Caco-2 (cell line): ENCODE results near the gene TSTD2. TPM values are rescaled to one million over a fixed set of nuclear protein-coding genes. Genes with fewer than 3 reads are reported as not detected.

Source experiments
- BruUV-seq: library from RNA; stranded (reverse); fragments of 400-500 nt; replicated peaks from 2 replicates; lab custom pipeline; 2021; lab: Mats Ljungman, UMichigan
- CTCF ChIA-PET: fragments of 300-600 bp; sonication (Branson Sonifier 250); formaldehyde crosslinking; loops from one replicate; lab custom pipeline; 2022; ENCODE audit warnings: antibody characterized with exemption; lab: Charles Lee
- POLR2A ChIA-PET: fragments of 300-600 bp; sonication (Branson Sonifier 250); formaldehyde crosslinking; loops from one replicate; lab custom pipeline; 2022; ENCODE audit warnings: antibody characterized with exemption; lab: Charles Lee
- DNase-seq, 2 experiments: peaks; one replicate each; pipeline versions ENCODE4 v3.0.0 to v3.0.0-alpha.2; 2020 to 2022
- H3K27me3 ChIP-seq: replicated peaks from 2 replicates; pipeline ENCODE4 v1.6.0; 2011; ENCODE audit warnings: low read length; ENCODE audit not compliant: control insufficient read depth, insufficient read depth
- H3K36me3 ChIP-seq: 2 replicates; pipeline ENCODE4 v1.5.1; 2011; ENCODE audit warnings: low read length; ENCODE audit not compliant: control insufficient read depth, insufficient read depth
- H3K4me1 ChIP-seq: fragments of 250-450 bp; sonication (Bioruptor Pico); 2 replicates; pipeline ENCODE4 v1.5.1; 2020; ENCODE audit warnings: mild to moderate bottlenecking
- H3K4me3 ChIP-seq: 2 replicates; pipeline ENCODE4 v1.5.1; 2011; ENCODE audit warnings: low read depth, mild to moderate bottlenecking, control low read depth, low read length
- H3K9me3 ChIP-seq: fragments of 250-450 bp; sonication (Bioruptor Pico); 2 replicates; pipeline ENCODE4 v1.5.1; 2020; ENCODE audit warnings: mild to moderate bottlenecking, moderate library complexity
- H3K27ac Mint-ChIP-seq: one replicate; pipeline ENCODE4 v1.8.0; 2022; ENCODE audit warnings: mixed read lengths; ENCODE audit not compliant: unreplicated experiment
- H3K27me3 Mint-ChIP-seq: one replicate; pipeline ENCODE4 v1.8.0; 2022; ENCODE audit warnings: mixed read lengths; ENCODE audit not compliant: insufficient read depth, unreplicated experiment
- H3K36me3 Mint-ChIP-seq: one replicate; pipeline ENCODE4 v1.8.0; 2022; ENCODE audit warnings: mild to moderate bottlenecking, mixed read lengths; ENCODE audit not compliant: insufficient read depth, unreplicated experiment
- H3K4me1 Mint-ChIP-seq: one replicate; pipeline ENCODE4 v1.8.0; 2022; ENCODE audit warnings: low read depth, mixed read lengths; ENCODE audit not compliant: unreplicated experiment
- H3K4me3 Mint-ChIP-seq: one replicate; pipeline ENCODE4 v1.8.0; 2022; ENCODE audit warnings: mild to moderate bottlenecking, moderate library complexity, mixed read lengths; ENCODE audit not compliant: unreplicated experiment
- H3K9me3 Mint-ChIP-seq: one replicate; pipeline ENCODE4 v1.8.0; 2022; ENCODE audit warnings: mixed read lengths; ENCODE audit not compliant: unreplicated experiment
- CTCF ChIP-seq, 2 experiments: fragments of 200-600 bp in 1 of 2; IDR thresholded peaks; 1 replicate in 1 of 2; 2 replicates in 1 of 2; pipeline versions ENCODE4 v1.5.1 to v1.8.0; 2011 to 2022; ENCODE audit warnings: antibody characterized with exemption in 1 of 2, control low read depth in 1 of 2, inconsistent platforms in 1 of 2, low read depth in 1 of 2, low read length in 1 of 2, mild to moderate bottlenecking in 1 of 2, moderate library complexity in 1 of 2; ENCODE audit not compliant: insufficient read depth in 1 of 2, severe bottlenecking in 1 of 2, unreplicated experiment in 1 of 2
- intact Hi-C: fragments of 100-400 bp; cut with micrococcal nuclease; formaldehyde crosslinking; loops from one replicate; pipeline ENCODE4 v1.10.0; 2022; ENCODE audit not compliant: unreplicated experiment
- total RNA-seq: library from RNA; stranded (reverse); gene quantifications from 2 replicates; pipeline ENCODE4 v1.2.3, GENCODE V29; 2022

Gene TSTD2
- total RNA-seq, 1 experiment from 2014 or later: 20.7 TPM

GRCh38 chr9:97556036-97556720 lies 77.0 kb downstream of the TSTD2 start:
- H3K9me3 Mint-ChIP-seq: no peaks in the 10 kb centered on the region
- POLR2A ChIA-PET: no interaction called here
- no peaks in the 10 kb centered on the region for H3K4me1 ChIP-seq
- H3K4me1 Mint-ChIP-seq: no peaks in the 10 kb centered on the region
- peaks cover 4% of the 10 kb centered on the region for H3K36me3 Mint-ChIP-seq
- TF ChIP-seq CTCF (IDR thresholded peaks at IDR 0.05; ENCODE audit: insufficient read depth in 1 of 2, low read depth in 1 of 2, low read length in 1 of 2, severe bottlenecking in 1 of 2, unreplicated experiment in 1 of 2): no peak
- H3K27me3 Mint-ChIP-seq: peaks cover 3% of the 10 kb centered on the region
- H3K27ac Mint-ChIP-seq: no peak overlapping the region
- H3K9me3 ChIP-seq: no peaks in the 10 kb centered on the region
- no peaks in the 10 kb centered on the region for H3K36me3 ChIP-seq
- CTCF ChIA-PET: no interaction called here
- intact Hi-C loops: no loop called here
- no TSS peak for BruUV-seq
- no peaks in the 10 kb centered on the region; the same call in 1 of the 2 replicates for H3K27me3 ChIP-seq
- H3K4me3 Mint-ChIP-seq: no peak overlapping the region
- no peak overlapping the region for H3K4me3 ChIP-seq
- DNase-seq: no peak

GRCh38 chr9:97555164-97555563 lies 78.0 kb downstream of the TSTD2 start:
- H3K9me3 Mint-ChIP-seq: no peaks in the 10 kb centered on the region
- H3K27me3 ChIP-seq: no peaks in the 10 kb centered on the region; the same call in 1 of the 2 replicates
- intact Hi-C loops: no loop called here
- no peak overlapping the region for H3K27ac Mint-ChIP-seq
- CTCF ChIA-PET: no interaction called here
- POLR2A ChIA-PET: no interaction called here
- H3K36me3 ChIP-seq: no peaks in the 10 kb centered on the region
- no peak overlapping the region for H3K4me3 Mint-ChIP-seq
- peaks cover 4% of the 10 kb centered on the region for H3K36me3 Mint-ChIP-seq
- no peak for TF ChIP-seq CTCF (IDR thresholded peaks at IDR 0.05; ENCODE audit: insufficient read depth in 1 of 2, low read depth in 1 of 2, low read length in 1 of 2, severe bottlenecking in 1 of 2, unreplicated experiment in 1 of 2)
- no peaks in the 10 kb centered on the region for H3K4me1 Mint-ChIP-seq
- H3K4me1 ChIP-seq: no peaks in the 10 kb centered on the region
- no peak for DNase-seq
- H3K9me3 ChIP-seq: no peaks in the 10 kb centered on the region
- H3K27me3 Mint-ChIP-seq: peaks cover 3% of the 10 kb centered on the region
- no peak overlapping the region for H3K4me3 ChIP-seq
- no TSS peak for BruUV-seq

DNA sequence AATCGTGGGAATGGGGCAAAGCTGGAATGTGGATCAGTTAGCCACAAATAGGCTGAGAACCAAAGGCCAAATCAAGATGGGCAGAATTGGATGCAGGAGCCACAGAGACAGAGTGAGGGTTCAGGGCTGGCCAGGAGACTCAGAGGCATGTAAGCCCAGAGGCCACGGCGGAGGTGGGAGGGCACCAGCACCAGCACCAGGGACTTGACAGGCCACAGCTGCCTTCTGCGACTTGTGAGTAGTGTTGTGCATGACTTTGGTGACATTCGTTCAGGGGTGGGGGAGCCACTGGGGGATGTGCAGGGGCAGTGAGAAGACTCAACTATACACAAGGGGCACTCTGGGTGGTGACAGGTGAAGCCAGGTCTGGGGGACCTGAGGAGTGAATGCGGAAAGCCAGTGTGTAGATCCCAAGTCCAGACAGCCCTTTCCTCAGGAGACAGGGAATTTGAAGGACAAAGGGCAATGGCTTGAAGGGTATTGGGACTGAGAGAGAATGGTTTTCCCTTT lies 78.5 kb downstream of the TSTD2 start:
- no peak overlapping the region for H3K4me3 ChIP-seq
- no peaks in the 10 kb centered on the region; the same call in 1 of the 2 replicates for H3K27me3 ChIP-seq
- Mint-ChIP-seq H3K4me3 (no peak overlapping the region), H3K27me3 (peaks cover 3% of the 10 kb centered on the region), H3K27ac (no peak overlapping the region), H3K9me3 (no peaks in the 10 kb centered on the region), H3K36me3 (peaks cover 4% of the 10 kb centered on the region), H3K4me1 (no peaks in the 10 kb centered on the region)
- no peaks in the 10 kb centered on the region for H3K4me1 ChIP-seq
- no peaks in the 10 kb centered on the region for H3K9me3 ChIP-seq
- TF ChIP-seq CTCF (IDR thresholded peaks at IDR 0.05; ENCODE audit: insufficient read depth in 1 of 2, low read depth in 1 of 2, low read length in 1 of 2, severe bottlenecking in 1 of 2, unreplicated experiment in 1 of 2): no peak
- intact Hi-C loops: no loop called here
- no TSS peak for BruUV-seq
- no peaks in the 10 kb centered on the region for H3K36me3 ChIP-seq
- POLR2A ChIA-PET: no interaction called here
- CTCF ChIA-PET: no interaction called here
- no peak for DNase-seq
